GM21825 (cell line): Measurements from ENCODE around the gene MXD3.
"Not testable (repeated sequence)": the region's sequence is repeated elsewhere in the genome, so short reads cannot be mapped to it uniquely, and the experiment has no call there.

Source experiments
- ATAC-seq: cut with Tn5 transposase; IDR thresholded peaks from one replicate; pipeline ENCODE4 v1.9.1; 2021; ENCODE audit warnings: mild to moderate bottlenecking, moderate library complexity; ENCODE audit not compliant: unreplicated experiment

Gene MXD3

DNA sequence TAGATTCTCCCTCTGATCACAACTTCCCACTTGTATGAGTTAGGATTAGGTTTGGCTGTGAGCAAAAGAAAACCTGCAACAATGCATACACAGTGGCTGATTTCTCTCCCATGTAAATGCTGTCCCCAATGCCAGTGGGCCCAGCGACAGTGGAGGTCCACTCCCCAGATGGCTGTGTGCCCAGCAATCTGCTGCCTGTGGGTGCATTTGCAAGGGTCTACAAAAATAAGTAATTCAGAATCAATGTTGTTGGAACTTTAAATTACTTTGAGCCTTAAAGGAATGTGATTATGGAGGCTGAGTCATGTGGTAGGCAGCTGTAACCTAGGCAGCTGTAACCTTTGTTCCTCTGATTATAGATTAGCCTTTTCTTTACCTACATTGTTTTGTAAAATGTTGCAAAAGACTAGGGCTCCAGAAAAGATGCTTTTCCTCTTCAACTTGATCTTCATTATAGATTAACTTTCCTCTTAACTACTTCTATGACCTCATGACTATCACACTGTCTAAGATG, 14.2 kb upstream of the MXD3 start:
- no peak for ATAC-seq

DNA sequence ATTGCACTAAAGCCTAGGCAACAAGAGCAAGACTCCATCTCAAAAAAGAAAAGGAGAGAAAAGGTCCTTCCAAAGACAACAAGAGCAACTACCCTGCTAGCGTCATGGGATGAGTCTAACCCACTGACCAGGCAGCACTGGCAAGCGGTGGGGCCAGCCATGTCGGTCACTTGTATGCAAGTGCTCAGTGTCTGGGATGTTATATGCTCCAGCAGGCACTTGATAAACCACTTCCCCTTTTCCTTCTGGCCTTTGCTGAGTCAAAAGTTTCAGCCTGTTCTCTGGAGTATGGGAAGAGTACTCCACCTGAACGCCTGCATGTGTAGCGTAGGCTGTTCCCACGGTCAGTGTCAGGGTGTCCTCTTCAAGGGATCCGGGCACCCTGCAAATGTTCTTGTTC, 9.2 kb upstream of the MXD3 start:
- ATAC-seq: no peak

DNA sequence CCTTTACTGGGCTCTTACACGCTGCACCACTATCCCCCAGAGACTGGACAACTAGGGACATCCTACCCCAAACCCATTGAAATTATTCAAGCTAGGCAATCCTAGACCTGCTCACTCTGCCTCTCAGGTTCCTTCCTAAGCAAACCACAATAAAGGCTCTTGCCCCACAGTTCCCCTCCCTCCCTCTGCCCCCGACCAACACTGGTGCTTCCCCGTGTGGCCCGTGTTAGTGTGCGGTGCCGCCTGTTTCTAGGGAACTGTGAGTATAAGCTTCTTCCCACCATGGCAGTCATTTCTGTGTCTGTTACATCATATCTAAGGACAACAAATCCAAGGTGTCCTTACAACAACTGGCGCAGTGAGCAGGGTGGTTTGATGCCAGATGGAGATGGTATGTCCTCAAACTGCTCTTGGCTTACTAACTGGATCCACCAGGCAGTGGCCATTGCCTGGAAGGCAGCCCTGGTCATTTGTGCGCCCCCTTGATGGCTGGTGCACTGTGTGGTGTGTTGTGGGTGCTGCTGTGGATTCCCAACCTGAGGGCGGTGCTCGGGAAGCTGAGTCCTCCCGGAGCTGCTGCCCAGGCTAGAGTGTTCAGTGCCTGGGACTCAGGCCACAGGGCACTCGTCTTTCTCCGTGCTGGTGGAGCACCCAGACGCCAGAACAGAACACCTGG, 8.4 kb upstream of the MXD3 start:
- ATAC-seq: no peak

DNA sequence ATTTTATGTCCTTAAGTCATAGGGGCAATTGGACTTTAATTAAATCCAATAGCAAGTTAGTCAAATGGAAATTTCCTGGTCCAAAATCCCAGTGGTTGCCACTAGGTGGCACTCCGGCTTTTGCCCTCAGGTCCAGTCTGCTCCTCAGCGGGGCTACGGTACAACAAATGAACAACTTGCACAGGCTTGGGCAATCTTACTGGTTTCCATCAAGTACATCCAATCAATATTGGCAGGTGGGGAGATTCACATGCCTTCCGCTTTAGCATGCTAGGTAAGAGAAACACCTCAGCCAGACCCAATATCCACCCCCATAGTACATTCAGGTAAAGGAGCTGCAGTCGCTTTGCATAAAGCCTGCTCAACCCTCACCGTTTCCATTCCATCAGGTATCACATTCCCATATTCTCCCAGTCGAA, 6.3 kb upstream of the MXD3 start:
- no peak for ATAC-seq

- no peak for ATAC-seq
These were observed 4.3 kb upstream of the MXD3 start for GRCh38 chr5:177316005-177316404.

- no peak for ATAC-seq
These were observed 3.7 kb upstream of the MXD3 start for GRCh38 chr5:177315411-177315810.

DNA sequence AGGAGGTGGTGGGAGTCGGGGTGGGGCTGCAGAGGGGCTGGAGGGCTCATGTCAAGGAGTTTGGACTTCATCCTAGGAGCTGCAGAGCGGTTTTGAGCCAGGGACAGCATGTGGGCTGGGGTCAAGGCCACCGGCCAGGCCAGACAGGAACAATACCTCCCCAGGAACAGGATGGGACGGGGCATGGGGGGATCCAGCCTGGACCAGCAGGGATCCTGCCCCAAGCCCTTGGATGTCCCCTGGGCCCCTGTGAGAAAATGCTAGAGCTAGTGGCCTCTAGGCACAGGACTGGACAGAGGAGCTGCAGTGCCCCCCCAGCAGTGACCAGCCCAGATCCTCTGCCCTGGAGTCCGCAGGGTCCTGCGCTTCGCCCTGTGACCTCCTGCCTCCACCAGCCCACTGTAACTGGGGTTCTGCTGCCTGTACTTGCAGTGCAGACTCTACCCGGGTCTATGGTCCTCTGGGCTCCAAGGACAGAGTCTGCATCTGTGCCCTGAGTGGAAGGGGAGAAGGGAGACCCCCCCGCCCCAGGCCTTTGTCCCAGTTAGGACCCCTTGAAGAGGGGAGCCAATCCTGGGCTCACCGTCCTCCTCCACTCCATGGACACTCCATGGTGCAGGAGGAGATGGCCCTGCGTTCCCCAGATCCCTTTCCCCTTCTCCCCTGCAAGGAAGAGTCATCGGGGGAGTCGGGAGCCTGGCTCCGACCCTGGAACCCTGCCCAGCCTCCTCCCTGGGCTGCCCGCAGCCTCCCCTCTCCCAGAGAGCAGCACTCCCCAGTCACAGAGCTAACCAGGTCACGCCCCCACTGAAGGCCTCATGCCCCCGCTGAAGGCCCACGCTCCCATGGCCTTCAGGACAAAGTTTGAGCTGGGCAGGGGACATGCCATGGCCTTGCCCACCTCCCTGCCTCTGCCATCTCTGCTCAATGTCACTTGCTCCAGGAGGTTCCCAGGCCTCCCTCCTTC, 3.0 kb upstream of the MXD3 start:
- no peak for ATAC-seq

DNA sequence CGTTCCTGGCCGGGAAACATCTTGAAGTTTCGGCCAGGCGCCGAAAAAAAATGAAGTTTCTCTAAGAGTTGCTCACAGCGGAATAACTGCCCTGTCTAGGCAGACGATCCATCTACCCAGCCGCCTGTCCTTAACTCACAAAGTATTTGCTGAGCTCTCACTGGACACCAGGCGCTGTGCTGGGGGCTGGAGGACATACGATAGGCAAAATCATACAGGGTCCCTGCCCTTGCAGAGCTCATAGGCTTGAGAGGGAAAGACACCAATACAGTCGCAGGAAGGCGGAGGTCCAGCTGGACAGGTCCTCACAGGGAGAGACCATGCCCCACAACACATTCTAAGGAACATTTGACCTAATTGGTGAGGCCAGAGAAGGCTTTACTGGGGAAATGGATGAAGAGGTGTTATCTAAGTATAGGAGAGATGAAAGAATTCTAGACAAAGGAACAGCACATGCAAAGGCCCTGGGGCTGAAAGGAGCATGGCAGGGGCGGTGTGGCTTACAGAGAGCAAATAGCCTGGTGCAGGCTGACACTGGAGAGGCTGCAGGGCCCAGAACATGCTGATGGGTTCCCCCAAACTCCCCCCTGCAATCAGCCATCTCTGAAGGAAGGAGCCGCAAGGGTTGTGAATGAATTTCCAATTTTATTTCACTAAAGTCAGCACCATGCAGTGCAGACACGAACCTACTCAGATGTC, 2.0 kb upstream of the MXD3 start:
- ATAC-seq: no peak

- peak; percentile 26 for ATAC-seq
These were observed 1.0 kb upstream of the MXD3 start for GRCh38 chr5:177312649-177313181.

GRCh38 chr5:177311392-177311722, 341 bp downstream of the MXD3 start:
- no peak for ATAC-seq

DNA sequence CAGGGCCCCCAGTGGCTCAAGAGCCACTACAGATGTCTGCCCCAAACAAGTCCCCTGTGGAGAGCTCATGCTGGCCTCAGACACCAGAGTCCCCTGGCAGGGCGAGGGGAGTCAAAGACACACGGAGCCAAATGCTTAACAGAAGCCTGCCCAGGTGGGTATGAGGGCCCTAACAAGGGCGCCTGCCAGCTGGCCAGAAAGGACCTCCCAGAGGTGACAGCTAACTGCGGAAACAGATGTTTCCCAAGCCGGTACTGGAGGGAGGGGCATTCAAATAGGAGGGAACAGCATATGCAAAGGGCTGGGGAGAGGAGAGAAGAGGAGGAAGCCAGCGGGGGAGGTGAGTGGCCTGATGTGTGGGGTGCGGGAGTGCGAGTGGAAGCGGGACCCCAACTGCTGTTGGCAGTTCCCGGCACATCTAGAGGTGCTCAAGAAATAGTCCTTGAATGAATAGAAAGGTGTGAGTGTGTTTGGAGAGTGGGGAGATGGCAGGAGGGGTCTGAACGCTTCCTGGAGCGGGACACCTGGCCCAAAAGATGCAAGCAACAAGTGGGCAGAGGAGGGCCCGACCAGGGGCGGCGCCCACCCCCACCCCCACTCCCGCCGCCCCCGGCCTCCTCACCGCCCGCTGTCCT, 824 bp downstream of the MXD3 start:
- ATAC-seq: no peak

GRCh38 chr5:177310332-177310731, 1.4 kb downstream of the MXD3 start:
- no peak for ATAC-seq

DNA sequence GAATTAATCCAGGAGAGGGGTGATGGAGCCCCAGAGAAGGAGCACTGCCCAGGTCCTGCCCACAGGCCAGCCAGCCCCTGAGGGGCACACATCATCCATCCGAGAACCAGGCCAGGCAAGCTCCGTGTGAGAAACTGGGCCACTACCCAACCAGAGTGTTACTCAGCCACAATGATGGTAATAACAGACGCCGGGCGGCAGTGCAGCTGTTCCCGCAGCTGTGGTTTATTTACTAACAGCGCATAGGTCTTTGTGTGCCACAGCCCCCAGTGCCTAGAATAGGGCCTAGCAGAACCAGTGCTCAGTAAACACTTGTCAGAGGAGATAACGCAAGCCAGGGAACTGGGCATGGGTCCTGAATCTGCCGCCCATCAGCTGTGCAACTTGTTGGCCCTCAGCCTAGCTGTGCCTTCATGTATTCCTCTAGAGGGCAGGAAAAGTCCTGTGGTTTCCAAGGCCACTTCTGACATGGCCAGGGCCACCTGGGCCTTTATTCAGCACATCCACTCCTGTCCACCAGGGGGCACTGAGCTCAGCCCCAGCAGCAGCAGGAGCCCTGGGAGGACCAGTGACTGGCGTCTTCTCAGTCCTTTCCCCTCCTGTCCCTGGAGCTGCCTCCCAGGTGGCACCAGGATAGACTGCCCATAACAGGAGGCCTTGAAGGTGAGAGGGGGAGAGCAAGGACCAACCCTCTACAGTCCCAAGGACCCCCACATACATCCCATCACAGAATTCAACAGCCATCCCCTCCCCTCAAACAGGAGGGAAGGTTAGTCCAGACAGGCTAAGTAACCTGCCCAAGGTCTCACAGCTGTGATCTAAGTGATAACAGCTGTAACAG, 2.1 kb downstream of the MXD3 start:
- ATAC-seq: no peak

- ATAC-seq: no peak
These were observed 3.0 kb downstream of the MXD3 start for GRCh38 chr5:177308740-177309139.

- no peak for ATAC-seq
These were observed 3.9 kb downstream of the MXD3 start for GRCh38 chr5:177307544-177308363.

DNA sequence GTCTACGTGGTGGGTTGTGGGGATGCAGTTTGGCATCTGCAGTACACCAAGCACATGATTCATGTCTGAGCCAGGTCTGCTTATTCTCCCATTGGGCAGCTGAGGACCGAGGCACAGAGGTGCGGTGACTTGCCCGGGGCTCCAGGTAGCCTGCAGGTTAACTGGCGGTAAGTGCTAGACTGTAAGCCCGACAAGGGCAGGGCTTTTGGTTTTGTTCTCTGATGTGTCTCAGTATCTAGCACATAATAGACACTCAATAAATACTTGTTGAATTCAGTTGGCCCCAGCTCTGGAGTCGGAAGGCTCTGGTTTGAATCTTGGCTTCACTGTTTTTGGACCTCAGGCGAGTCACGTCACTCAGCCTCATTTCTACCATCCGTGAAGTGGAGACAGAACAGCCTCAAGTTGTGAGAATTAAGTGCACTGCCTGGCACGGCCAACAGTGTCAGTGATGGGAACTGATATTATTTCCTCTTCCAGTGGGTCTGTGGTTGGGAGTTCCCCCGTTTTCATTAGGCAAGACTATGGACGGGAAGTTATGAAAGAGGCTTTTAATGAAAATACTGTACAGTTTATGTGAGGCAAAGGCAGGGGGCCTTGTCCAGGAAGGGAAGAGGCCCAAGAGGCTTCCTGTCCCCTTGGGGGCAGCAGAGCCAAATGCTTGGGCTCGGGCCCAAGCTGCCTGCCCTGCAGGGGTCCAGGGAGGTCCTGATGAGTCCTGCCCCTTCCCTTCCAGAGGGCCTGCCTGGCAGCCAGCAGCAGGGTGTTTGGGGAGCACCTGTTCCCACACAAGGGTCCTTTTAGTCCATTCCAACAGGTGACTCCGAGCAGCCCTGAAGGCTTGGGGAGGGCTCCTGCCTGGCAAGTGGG, 4.8 kb downstream of the MXD3 start:
- no peak for ATAC-seq

DNA sequence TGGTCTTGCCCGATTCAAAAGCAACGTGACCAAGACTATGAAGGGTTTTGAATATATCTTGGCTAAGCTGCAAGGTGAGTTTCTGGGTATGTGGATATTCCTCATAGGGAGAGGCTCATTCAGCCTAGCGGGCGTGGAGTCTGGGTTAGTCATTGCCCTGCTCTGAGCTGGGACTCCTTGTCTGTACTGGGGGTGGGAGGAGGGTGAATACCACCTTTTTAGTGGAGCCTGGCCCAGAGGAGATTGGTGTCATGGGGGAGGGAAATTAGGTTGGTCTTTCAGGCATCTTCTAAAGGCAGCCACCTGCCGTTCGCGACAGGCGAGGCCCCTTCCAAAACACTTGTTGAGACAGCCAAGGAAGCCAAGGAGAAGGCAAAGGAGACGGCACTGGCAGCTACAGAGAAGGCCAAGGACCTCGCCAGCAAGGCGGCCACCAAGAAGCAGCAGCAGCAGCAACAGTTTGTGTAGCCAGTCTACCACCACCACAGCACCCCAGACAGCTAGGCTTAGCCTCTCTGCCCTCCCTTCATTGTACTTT, 5.5 kb downstream of the MXD3 start:
- ATAC-seq: not testable (repeated sequence)
